Activated T-cell treated with anti-CD3 and anti-CD28 coated beads, Interleukin-2, amount 50 U/mL, for 72 hours (primary cell): ENCODE measurements around the gene SLC31A2. TPM values are rescaled to one million over a fixed set of nuclear protein-coding genes. Genes with fewer than 3 reads are reported as not detected.
A peak's percentile ranks its signal among the peaks of the same experiment; 100 is the strongest.
"Not testable (repeated sequence)": the region's sequence is repeated elsewhere in the genome, so short reads cannot be mapped to it uniquely, and the experiment has no call there.

ENCODE experiments used
- ATAC-seq, 2 donors: fragments of 150-1000 bp; cut with Tn5 transposase; replicated peaks in 1 of 2; 2 replicates each; pipeline ENCODE4 v1.10.0; 2021; ENCODE audit warnings: moderate library complexity in 2 of 2, mild to moderate bottlenecking in 1 of 2
- DNase-seq, 2 donors: peaks; one replicate each; pipeline ENCODE4 v3.0.0; 2021 to 2022; ENCODE audit warnings: mixed read lengths in 1 of 2
- H3K27ac Mint-ChIP-seq: one replicate; pipeline ENCODE4 v1.8.0; 2022; ENCODE audit warnings: mild to moderate bottlenecking, moderate library complexity, mixed read lengths
- H3K27me3 Mint-ChIP-seq: one replicate; pipeline ENCODE4 v1.8.0; 2022; ENCODE audit warnings: low read depth, mixed read lengths
- H3K36me3 Mint-ChIP-seq, 2 donors: one replicate each; pipeline ENCODE4 v1.8.0; 2022; ENCODE audit warnings: mixed read lengths in 2 of 2, mild to moderate bottlenecking in 1 of 2; ENCODE audit not compliant: insufficient read depth in 2 of 2
- H3K4me1 Mint-ChIP-seq: one replicate; pipeline ENCODE4 v1.8.0; 2022; ENCODE audit warnings: low read depth, mixed read lengths
- H3K4me3 Mint-ChIP-seq, 2 donors: one replicate each; pipeline ENCODE4 v1.8.0; 2022; ENCODE audit warnings: mild to moderate bottlenecking in 2 of 2, mixed read lengths in 2 of 2, moderate library complexity in 2 of 2
- H3K9me3 Mint-ChIP-seq, 2 donors: one replicate each; pipeline ENCODE4 v1.8.0; 2022; ENCODE audit warnings: mixed read lengths in 2 of 2
- total RNA-seq, 2 donors: library from RNA; stranded (reverse); gene quantifications; one replicate each; pipeline ENCODE4 v1.2.3, GENCODE V29; 2022

Gene SLC31A2, protein sequence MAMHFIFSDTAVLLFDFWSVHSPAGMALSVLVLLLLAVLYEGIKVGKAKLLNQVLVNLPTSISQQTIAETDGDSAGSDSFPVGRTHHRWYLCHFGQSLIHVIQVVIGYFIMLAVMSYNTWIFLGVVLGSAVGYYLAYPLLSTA
- 1 to 10 TPM; 3.9 to 4.2 TPM for total RNA-seq

GRCh38 chr9:113150670-113151611 lies at the start of gene SLC31A2:
TSS of gene SLC31A2 (plus strand) at chr9:113151007. CDS start at chr9:113151075, 68 bp downstream.
- peaks cover 37% of the 10 kb centered on the region for H3K4me1 Mint-ChIP-seq
- peak within 1 kb of the TSS; percentile 82 to 91 for H3K4me3 Mint-ChIP-seq
- no peaks in the 10 kb centered on the region for H3K9me3 Mint-ChIP-seq
- H3K36me3 Mint-ChIP-seq, result peaks cover 0 to 3% of the 10 kb centered on the region in 2 donors
- peak; percentile 96 to 97 for ATAC-seq
- H3K27ac Mint-ChIP-seq, result peak within 1 kb of the TSS; percentile 77
- peak; percentile 93 to 94 for DNase-seq
- H3K27me3 Mint-ChIP-seq, result peaks cover 12% of the 10 kb centered on the region

DNA sequence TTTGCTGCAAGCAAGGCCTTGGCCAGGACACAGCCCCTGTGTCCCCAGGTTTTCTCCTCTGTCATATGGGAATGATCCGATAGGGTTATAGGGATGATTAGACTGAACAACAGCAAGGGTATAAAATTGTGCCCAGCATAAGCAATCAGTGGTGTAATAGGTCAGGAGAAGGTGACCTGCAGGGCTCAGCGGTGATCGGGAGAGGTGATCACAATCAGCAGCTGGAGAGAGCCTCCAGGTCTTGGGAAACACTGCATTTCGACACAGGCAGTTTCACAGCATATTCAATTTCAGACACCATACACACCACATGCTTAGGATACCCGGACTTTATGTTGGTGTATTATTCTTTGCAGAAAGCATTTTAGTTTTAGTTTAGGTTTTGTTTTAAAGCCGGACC lies 45.5 kb upstream of the SLC31A2 start:
- H3K4me3 Mint-ChIP-seq, DNase-seq, H3K27ac Mint-ChIP-seq, H3K36me3 Mint-ChIP-seq, H3K4me1 Mint-ChIP-seq, ATAC-seq, H3K9me3 Mint-ChIP-seq, H3K27me3 Mint-ChIP-seq: not testable (repeated sequence)

GRCh38 chr9:113111065-113111951 lies 39.5 kb upstream of the SLC31A2 start:
- H3K27me3 Mint-ChIP-seq, H3K4me3 Mint-ChIP-seq, H3K36me3 Mint-ChIP-seq, H3K4me1 Mint-ChIP-seq, H3K27ac Mint-ChIP-seq, H3K9me3 Mint-ChIP-seq: not testable (repeated sequence)
- DNase-seq, result peak in 1 of 2 donors; percentile 13
- peak; percentile 71 to 76 for ATAC-seq

DNA sequence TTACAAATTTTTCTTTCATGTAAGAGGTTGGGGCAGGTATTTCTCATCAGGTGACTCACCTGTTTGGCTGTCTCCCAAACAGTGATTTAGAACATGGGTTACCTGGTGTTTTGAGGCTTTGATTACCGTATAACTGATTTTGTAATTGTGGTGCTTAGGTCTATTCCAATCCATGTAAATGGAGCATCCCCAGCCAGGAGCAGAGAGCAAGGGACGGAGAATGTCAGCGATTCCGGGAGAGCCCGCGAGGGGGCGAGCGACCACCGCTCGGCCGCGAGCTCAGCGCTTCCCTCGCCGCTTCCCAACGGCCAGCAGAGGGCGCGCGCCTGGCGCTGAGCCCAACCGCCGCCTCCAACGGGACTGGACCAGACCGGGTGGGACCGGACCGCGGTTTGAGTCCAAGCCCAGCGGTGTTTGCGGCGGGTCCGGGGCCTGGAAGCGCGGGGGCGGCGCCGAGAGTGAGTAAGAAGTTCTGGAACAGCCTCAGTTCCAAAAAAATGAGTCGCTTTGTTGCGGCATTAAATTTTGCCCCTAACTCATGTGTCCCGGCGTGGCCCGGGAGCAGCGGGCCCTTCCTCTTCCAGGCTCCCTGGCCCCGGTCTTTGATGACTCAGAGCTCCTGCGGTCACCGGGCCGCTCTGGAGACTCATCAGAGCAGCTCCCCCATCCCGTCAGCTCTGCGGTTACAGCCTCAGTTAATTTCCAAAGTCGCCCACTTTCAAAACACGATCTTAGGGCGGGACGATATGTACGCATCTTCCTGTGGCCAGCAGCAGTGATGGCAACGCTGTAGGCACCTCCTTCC lies 37.9 kb upstream of the SLC31A2 start:
- peak; percentile 70 to 75 for ATAC-seq
- H3K9me3 Mint-ChIP-seq, H3K27me3 Mint-ChIP-seq, H3K4me1 Mint-ChIP-seq, H3K27ac Mint-ChIP-seq, H3K36me3 Mint-ChIP-seq: not testable (repeated sequence)
- H3K4me3 Mint-ChIP-seq, result peak overlapping the region in 1 of 2 donors; percentile 50
- DNase-seq, result peak in 1 of 2 donors; percentile 5

DNA sequence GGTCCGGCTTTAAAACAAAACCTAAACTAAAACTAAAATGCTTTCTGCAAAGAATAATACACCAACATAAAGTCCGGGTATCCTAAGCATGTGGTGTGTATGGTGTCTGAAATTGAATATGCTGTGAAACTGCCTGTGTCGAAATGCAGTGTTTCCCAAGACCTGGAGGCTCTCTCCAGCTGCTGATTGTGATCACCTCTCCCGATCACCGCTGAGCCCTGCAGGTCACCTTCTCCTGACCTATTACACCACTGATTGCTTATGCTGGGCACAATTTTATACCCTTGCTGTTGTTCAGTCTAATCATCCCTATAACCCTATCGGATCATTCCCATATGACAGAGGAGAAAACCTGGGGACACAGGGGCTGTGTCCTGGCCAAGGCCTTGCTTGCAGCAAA lies 32.0 kb upstream of the SLC31A2 start:
- not testable (repeated sequence) for H3K36me3 Mint-ChIP-seq, DNase-seq, H3K9me3 Mint-ChIP-seq, ATAC-seq, H3K27me3 Mint-ChIP-seq, H3K4me3 Mint-ChIP-seq, H3K27ac Mint-ChIP-seq, H3K4me1 Mint-ChIP-seq

DNA sequence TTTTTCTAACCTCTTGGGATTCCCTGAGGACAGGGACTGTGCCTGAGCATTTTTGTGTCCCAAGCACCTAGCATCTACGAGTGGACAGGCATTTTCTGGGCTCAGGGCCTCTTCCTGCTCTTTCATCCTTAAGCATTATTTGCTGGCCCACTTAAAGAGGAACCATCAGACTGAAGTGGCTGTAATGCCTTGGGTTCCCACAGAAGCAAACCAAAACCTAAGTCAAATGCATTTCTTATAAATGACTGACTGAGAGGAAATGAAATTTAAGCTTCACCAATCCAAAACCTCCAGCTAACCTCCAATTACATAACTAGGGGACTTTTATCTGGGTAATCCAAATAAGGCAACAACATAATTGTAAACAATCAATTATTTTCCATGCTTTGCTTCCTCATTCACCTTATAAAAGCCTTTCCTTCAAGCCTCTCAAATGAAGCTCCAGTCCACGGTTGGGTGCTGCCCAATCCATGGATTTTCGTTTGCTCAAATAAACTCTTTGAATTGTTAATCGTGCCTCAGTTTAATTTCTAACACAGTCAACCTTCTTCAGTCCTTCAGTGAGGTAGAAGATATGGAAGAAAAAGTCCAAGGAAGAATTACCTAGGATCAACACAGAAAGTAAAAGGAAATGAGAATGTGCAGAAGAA lies 25.3 kb upstream of the SLC31A2 start:
- Mint-ChIP-seq H3K4me1 (no peaks in the 10 kb centered on the region), H3K27me3 (peaks cover 31% of the 10 kb centered on the region), H3K27ac (no peak overlapping the region)

DNA sequence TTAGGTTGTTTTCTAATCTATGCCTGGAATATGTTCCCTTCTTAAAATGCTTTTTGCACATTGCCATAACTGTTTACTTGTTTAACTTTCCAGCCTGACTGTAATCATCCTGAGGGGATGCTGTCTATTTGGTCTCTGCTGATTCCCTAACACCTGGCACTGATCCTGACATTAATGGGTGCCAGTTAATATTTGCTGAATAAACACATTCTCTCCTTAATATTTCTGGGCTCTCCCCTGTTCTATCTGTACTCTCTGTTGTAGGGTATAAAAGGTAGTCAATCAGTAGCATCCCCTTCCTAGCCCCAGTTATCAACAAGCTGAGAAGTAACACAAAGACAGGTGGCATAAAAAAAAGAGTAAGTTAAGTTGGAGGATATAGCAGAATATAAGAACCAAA lies 21.3 kb upstream of the SLC31A2 start:
- Mint-ChIP-seq H3K36me3 (no peaks in the 10 kb centered on the region), H3K27me3 (peaks cover 40% of the 10 kb centered on the region), H3K4me1 (no peaks in the 10 kb centered on the region), H3K9me3 (no peaks in the 10 kb centered on the region), H3K4me3 (no peak overlapping the region), H3K27ac (no peak overlapping the region)
- no peak for DNase-seq
- ATAC-seq, result no peak

More for the DNA sequence above, 25.3 kb upstream of the SLC31A2 start:
- DNase-seq, result no peak
- no peak for ATAC-seq
- H3K36me3 Mint-ChIP-seq, result no peaks in the 10 kb centered on the region
- H3K9me3 Mint-ChIP-seq, result no peaks in the 10 kb centered on the region
- H3K4me3 Mint-ChIP-seq, result no peak overlapping the region

DNA sequence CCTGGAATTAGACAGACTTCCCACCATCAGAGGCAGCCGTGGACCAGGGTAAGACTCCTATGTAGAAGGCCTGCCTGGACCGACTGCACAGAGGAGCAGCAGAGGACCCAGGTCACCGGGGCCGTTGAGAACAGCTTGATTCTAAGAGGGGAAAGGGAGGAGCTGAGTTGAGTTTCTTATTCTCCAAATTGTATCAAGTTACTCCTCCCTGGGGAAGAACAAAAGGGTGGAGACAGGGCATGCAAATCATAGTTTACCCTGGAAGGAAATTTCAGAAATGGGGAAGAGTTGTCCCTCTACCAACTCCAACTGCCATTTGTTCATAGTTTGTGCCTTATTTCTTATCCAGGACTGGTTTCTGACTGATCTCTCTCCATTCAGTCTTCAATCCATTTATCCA lies 20.9 kb upstream of the SLC31A2 start:
- Mint-ChIP-seq H3K9me3 (no peaks in the 10 kb centered on the region), H3K4me1 (no peaks in the 10 kb centered on the region), H3K4me3 (no peak overlapping the region), H3K27me3 (peaks cover 40% of the 10 kb centered on the region), H3K36me3 (no peaks in the 10 kb centered on the region), H3K27ac (no peak overlapping the region)
- DNase-seq, result no peak
- no peak for ATAC-seq

DNA sequence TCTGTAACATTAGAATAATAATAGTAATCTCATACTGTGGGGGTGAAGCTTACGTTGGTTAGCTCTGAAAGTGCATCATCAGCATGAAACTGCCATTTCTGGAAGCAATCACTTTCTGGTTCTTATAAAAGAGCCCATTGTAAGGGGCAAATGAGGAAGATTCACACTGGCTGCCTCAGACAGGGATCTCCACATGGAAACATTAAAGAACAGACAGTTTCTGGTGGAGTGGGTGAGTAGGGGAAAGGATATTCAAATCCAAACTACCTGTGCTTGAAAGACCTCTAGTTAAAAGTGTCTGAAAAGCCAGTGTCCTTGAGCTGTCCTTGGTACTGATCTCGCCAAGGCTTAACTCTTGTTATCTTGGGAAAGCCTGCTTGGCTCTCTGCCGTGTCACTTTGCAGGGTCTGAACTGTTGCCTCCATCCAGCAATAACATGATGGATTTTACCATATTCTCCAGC lies 19.1 kb upstream of the SLC31A2 start:
- ATAC-seq, result no peak
- Mint-ChIP-seq H3K36me3 (no peaks in the 10 kb centered on the region), H3K27me3 (peaks cover 42% of the 10 kb centered on the region), H3K4me1 (no peaks in the 10 kb centered on the region), H3K4me3 (no peak overlapping the region), H3K9me3 (no peaks in the 10 kb centered on the region), H3K27ac (no peak overlapping the region)
- DNase-seq, result no peak

DNA sequence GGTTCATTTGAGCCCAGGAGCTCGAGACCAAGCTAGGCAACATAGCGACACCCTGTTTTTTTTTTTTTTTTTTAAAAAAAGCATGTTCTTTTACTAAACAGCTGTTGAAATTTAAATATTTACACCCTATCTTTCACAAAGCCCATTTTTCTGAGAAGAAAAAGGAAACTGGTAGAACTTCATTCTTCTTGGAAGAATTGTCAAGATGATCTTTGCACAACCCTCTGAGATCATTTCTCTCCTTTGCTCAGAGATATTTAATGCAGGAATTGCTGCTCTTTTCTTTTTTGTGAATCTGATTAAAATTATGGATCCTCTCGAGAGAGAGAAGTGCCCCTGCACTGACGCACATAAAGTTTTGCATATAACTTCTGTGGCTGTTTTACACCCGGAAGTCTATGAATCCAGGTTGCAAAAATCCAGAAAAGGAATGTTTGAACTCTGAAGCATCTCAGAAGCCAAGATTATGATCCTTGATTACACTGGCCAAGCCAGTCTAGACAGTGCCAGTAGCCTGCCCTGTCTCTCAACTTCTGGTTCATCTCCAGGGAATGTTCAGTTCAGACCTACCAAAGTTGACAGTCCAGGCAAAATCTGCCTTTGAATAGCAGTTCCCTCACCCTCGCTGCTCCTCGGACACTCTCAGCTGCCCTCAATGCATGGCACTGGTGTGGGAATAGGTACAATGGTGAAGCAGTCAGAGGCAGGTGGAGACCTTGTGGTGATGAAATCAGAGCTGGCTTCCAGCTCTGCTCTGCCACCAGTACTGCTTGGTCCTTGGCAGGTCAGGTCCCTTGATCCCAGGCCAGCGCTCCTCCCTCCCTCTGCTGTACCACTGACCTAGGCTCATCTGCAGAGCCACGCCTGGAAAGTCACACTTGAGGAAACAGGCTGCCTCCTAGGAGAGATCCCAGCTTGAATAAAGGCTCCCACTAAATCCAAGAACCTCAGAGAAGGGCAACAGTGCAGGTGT lies 13.3 kb upstream of the SLC31A2 start:
- no peak overlapping the region for H3K4me3 Mint-ChIP-seq
- DNase-seq, result no peak
- no peak overlapping the region for H3K27ac Mint-ChIP-seq
- peaks cover 15% of the 10 kb centered on the region for H3K27me3 Mint-ChIP-seq
- no peak for ATAC-seq
- H3K4me1 Mint-ChIP-seq, result no peaks in the 10 kb centered on the region
- peaks cover 3 to 7% of the 10 kb centered on the region in 2 donors for H3K36me3 Mint-ChIP-seq
- peaks cover 0 to 3% of the 10 kb centered on the region in 2 donors for H3K9me3 Mint-ChIP-seq

DNA sequence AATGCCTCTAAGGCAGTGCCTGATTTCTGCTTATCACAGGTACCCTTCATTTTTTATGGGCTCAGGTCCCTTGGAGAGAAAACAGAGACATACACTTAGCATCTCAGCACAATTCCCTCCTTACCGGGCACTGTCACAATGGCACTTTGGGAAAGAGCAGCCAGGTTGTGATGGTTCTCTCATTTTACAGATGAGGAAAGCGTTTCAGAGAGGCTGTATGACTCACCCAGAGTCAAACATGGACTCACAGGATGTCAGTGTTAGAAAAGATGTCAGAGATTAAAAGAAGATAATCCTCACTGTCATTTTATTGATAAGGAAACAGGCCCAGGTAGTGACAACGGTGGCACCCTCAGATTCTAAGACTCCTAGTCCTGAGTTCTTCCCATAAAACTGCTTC lies 12.0 kb upstream of the SLC31A2 start:
- Mint-ChIP-seq H3K36me3 (peaks cover 3 to 7% of the 10 kb centered on the region in 2 donors), H3K27ac (no peak overlapping the region), H3K4me3 (no peak overlapping the region), H3K27me3 (peaks cover 10% of the 10 kb centered on the region), H3K4me1 (no peaks in the 10 kb centered on the region), H3K9me3 (peaks cover 0 to 3% of the 10 kb centered on the region in 2 donors)
- ATAC-seq, result peak in 1 of 2 donors; percentile 44
- DNase-seq, result no peak
